ENCODE results near the gene TRMT61A. TPM values are rescaled to one million over a fixed set of nuclear protein-coding genes. Genes with fewer than 3 reads are reported as not detected.

The TRMT61A gene
- total RNA-seq, 2 donors from 2014 or later, result 19.6 to 40.4 TPM

- Histone ChIP-seq H3K36me3 (no peaks in the 10 kb centered on the region), H3K4me3 (no peak overlapping the region), H3K9me3 (no peaks in the 10 kb centered on the region), H3K4me1 (replicated peaks) (peaks cover 3% of the 10 kb centered on the region), H3K27ac (no peak overlapping the region), H3K27me3 (replicated peaks; ENCODE audit: insufficient read depth) (no peaks in the 10 kb centered on the region)
- 53% methylated on average over 8 of the region's 8 CpGs for WGBS
- no peak for TF ChIP-seq POLR2A (IDR thresholded peaks at IDR 0.05)
- no peak for TF ChIP-seq CTCF (IDR thresholded peaks at IDR 0.05)
- no peak for TF ChIP-seq POLR2AphosphoS5 (IDR thresholded peaks at IDR 0.05)
- intact Hi-C loops (cut with DNase I), result loop anchor here (10.0 kb wide), 1 partner anchor 146 kb away; the partner anchor contains the start of genes XRCC3 and ZFYVE21
- DNase-seq (ENCODE audit: low spot score), result no peak
These were observed 40.0 kb downstream of the TRMT61A start for GRCh38 chr14:103568952-103569351.

GRCh38 chr14:103569408-103569807 is 40.4 kb downstream of the TRMT61A start:
- DNase-seq (ENCODE audit: low spot score), result no peak
- intact Hi-C loops (cut with DNase I), result loop anchor here (10.0 kb wide), 1 partner anchor 145 kb away; the partner anchor contains the start of genes XRCC3 and ZFYVE21
- TF ChIP-seq CTCF (IDR thresholded peaks at IDR 0.05), result no peak
- TF ChIP-seq POLR2A (IDR thresholded peaks at IDR 0.05), result no peak
- TF ChIP-seq POLR2AphosphoS5 (IDR thresholded peaks at IDR 0.05), result no peak
- H3K4me3 ChIP-seq, result no peak overlapping the region
- WGBS, result 69% methylated on average over 11 of the region's 11 CpGs
- H3K9me3 ChIP-seq, result no peaks in the 10 kb centered on the region
- H3K27ac ChIP-seq, result no peak overlapping the region
- H3K36me3 ChIP-seq, result no peaks in the 10 kb centered on the region
- H3K4me1 ChIP-seq (replicated peaks), result no peaks in the 10 kb centered on the region
- no peaks in the 10 kb centered on the region for H3K27me3 ChIP-seq (replicated peaks; ENCODE audit: insufficient read depth)

- no peak for DNase-seq (ENCODE audit: low spot score)
- intact Hi-C loops (cut with DNase I), result loop anchor here (10.0 kb wide), 1 partner anchor 341 kb away; no protein-coding TSS in a partner anchor
- Histone ChIP-seq H3K27me3 (replicated peaks; ENCODE audit: insufficient read depth) (no peaks in the 10 kb centered on the region), H3K4me1 (replicated peaks) (peaks cover 14% of the 10 kb centered on the region), H3K27ac (peak overlapping the region in 1 of 2 donors; percentile 2), H3K9me3 (no peaks in the 10 kb centered on the region), H3K4me3 (no peak overlapping the region), H3K36me3 (no peaks in the 10 kb centered on the region)
- WGBS, result 70% methylated on average over 6 of the region's 6 CpGs
- TF ChIP-seq POLR2A (IDR thresholded peaks at IDR 0.05), result no peak
- TF ChIP-seq CTCF (IDR thresholded peaks at IDR 0.05), result no peak
- no peak for TF ChIP-seq POLR2AphosphoS5 (IDR thresholded peaks at IDR 0.05)
These were observed 45.1 kb downstream of the TRMT61A start for GRCh38 chr14:103574104-103574503.

GRCh38 chr14:103574707-103575285 is 45.8 kb downstream of the TRMT61A start:
- intact Hi-C loops (cut with DNase I), result loop anchor here (10.0 kb wide), 1 partner anchor 340 kb away; no protein-coding TSS in a partner anchor
- 88% methylated on average over 18 of the region's 18 CpGs for WGBS
- H3K27ac ChIP-seq, result no peak overlapping the region

More at GRCh38 chr14:103574707-103575285, 45.8 kb downstream of the TRMT61A start:
- DNase-seq (ENCODE audit: low spot score), result no peak
- Histone ChIP-seq H3K27me3 (replicated peaks; ENCODE audit: insufficient read depth) (no peaks in the 10 kb centered on the region), H3K9me3 (no peaks in the 10 kb centered on the region), H3K4me1 (replicated peaks) (peaks cover 14% of the 10 kb centered on the region), H3K4me3 (no peak overlapping the region), H3K36me3 (no peaks in the 10 kb centered on the region)
- TF ChIP-seq CTCF (IDR thresholded peaks at IDR 0.05), result no peak
- TF ChIP-seq POLR2AphosphoS5 (IDR thresholded peaks at IDR 0.05), result no peak
- no peak for TF ChIP-seq POLR2A (IDR thresholded peaks at IDR 0.05)

Measured in prostate gland (tissue), 2 donors.